GM18858 (cell line): Measurements from ENCODE around the gene GALR1.
"Not testable (repeated sequence)": the region's sequence is repeated elsewhere in the genome, so short reads cannot be mapped to it uniquely, and the experiment has no call there.

Experiments
- ATAC-seq: cut with Tn5 transposase; IDR thresholded peaks from one replicate; pipeline ENCODE4 v1.9.1; 2021; ENCODE audit not compliant: unreplicated experiment

Gene GALR1

GRCh38 chr18:77249569-77250500, at the start of gene GALR1:
GALR1 (plus strand) TSS chr18:77249848; CDS start chr18:77250549, 701 bp downstream.
- ATAC-seq = no peak

DNA sequence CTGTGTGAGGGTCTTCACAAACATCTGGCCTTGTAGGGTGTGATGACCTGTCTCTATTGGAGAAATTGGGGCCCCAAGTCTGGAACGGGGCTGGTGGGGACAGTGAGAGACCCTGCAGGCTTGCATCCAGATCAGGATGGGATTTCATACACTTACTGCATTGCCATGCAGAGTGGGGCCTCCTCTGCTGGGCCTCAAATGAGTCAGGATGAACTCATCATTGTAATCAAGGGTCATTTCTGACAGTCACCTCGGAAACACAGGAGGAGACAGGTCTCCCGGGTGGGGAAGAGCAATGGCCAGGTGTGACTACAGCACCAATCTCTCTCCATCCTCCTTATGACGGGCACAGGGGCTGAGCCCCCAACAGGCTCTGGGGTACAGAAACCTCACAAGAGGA, 48.1 kb upstream of the GALR1 start:
- no peak for ATAC-seq

GRCh38 chr18:77202329-77202728, 47.3 kb upstream of the GALR1 start:
- no peak for ATAC-seq

DNA sequence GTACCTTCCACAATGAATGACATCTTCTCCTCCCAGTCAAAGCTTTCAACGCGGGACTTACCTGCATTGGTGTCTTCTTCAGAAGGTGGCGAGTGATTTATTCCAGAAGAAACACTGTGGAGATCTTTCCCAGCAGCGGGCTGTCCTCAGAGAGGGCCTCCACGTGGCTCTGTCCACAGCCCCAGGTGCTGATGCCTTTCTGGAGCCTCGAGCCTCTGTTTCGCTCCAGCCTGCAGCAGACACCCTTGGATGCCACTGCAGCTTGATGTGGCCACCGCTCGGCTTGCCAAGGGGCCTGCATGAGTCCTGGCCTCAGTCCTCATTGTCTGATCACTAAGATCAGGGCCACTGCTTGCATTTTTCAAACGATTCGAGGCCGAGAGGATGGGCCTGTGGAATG, 46.6 kb upstream of the GALR1 start:
- ATAC-seq = no peak

GRCh38 chr18:77203851-77204250, 45.8 kb upstream of the GALR1 start:
- no peak for ATAC-seq

- ATAC-seq = no peak
Observed at GRCh38 chr18:77205769-77206168, 43.9 kb upstream of the GALR1 start.

DNA sequence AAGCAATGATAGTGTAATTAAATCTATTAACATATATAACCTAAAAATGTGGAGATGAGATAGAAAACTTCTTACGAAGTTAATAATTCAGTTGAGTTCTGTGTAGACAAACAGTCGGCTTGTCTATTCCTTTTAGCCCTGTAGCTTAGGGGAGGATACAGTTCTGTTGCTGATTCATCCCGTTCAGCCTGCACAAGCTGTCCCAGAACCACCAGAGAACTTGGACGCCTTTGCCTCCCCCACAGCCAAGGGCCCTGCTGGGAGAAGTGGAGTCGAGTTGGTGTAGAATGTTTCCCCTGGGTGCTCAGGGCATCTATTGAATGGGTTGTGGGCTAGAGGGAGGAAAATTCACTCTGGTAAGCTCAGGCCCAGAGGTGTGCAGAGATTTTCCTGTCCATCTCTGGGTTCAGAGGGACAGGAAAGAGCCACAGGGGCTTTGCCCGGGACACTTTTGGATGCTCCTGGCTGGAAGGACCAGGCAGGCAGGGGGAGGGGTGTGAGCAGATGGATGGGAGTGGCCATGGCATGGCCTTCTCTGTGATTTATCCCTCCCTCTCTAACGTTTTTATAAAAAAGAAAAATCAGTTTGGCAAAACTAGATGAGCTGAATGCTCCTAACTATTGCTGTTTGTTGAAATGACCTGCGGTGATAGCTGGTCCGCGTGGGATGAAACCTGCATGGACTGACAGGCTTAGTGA, 42.8 kb upstream of the GALR1 start:
- ATAC-seq = no peak

- peak; percentile 44 for ATAC-seq
Observed at GRCh38 chr18:77207540-77207939, 42.1 kb upstream of the GALR1 start.

DNA sequence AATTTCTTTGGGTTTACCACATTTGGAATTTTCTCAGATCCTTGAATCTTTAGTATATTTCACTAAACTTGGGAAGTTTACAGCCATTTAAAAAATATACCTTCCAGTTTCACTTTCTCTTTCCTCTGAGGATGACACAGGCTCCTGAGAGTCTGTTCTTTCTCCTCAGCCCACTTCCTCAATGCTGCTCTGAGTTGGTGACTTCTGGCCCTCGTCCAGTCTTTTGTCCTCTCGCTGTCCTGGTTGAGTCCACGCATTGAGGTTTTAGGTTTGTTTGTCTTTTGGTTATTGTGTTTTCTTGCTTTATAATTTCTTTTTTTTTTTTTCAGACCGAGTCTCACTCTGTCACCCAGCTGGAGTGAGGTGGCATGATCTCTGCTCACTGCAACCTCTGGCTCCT, 40.7 kb upstream of the GALR1 start:
- peak; percentile 80 for ATAC-seq

DNA sequence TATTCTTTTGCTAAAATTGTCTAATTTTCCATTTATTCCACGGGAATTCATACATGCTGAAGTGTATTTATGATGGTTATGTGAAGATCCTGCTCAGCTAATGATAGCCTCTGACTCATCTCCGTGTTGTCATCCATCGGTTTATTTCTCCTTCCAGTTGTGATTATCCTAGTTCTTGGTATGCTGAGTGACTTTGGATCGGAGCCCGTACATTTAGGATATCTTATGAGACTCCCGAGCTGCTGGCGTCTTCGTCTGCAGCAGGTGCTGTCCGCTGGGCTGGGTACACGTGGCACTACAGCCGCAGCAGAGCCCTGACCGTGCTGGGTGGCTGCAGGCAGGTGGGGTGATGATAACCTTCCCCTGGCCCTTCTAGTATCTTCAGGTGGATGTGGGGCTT, 40.1 kb upstream of the GALR1 start:
- no peak for ATAC-seq

DNA sequence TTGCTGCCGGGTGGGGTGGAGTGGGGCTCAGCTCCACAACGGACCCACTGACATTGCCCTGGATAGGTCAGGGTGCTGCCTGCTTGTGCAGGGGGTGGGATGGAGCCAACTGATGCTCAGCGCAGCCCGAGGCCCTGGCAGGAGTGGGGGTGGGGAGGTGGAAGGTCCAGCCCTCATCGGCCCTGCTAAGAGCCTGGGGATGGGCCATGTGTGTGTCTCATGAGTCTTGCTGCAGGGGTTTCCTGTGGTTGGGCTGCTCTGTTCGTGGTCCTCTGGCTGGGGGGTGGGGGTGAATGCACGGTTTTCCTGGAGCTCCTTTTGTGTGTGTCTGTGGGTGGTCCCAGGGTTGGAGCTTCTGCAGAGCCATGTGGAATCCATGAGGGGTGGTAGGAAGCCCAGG, 39.4 kb upstream of the GALR1 start:
- ATAC-seq = no peak

DNA sequence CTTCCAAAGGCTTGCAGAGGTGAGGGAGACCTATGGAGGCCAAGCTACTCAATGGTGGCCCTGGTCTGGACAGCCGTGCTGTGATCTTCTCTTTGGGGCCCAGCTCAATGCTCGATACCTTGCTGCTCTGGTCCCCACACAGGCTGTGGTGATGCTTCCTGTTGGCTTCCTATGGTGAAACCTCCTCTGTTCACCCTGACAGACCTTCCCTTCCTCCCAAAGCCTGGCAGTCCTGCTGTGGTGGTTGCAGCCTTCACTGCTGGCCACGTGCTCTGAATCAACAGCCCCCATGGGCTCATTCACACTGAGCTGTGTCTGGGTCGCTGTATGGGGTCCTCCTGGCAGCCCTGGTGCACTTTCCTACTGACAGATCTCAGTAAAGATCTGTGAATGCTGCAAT, 31.0 kb upstream of the GALR1 start:
- ATAC-seq = no peak

- no peak for ATAC-seq
Observed at GRCh38 chr18:77220726-77221125, 28.9 kb upstream of the GALR1 start.

DNA sequence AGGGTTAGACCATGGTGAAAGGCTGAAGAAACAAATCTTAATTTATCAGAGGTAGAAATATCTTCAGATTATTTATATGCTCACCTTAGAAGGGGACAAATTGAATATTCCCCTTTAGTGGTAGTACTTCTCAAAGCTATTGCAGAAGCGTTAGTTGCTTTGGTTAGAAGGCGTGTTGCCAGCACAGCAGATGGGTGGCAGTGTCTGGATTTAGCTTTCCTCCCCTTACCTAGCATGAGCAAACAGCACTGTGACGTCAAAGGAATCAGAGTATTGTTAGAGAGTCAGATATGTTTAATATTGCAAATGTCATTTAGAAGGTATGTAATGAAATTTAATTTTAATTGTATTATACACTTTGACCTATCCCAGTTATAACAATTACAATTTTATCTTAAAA, 27.2 kb upstream of the GALR1 start:
- no peak for ATAC-seq

DNA sequence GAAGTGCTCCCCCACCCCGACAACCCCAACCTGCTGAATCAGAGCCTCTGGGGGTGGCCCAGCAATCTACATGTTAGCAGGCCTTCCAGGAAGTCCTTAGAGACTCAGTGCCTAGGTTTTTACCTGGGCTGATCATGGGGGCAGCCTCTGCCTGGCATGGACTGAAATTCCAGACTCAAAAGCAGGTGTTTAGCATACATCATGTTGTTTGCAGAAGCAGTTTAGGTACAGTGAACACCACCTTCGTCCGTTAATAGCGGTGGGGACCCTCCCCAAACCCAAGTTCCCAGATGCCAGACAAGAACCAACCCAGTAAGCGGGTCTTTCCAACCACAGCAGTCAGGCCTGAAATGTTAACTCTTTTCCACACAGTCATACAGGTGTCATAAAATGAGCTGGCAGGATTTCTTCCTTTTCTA, 26.4 kb upstream of the GALR1 start:
- no peak for ATAC-seq

DNA sequence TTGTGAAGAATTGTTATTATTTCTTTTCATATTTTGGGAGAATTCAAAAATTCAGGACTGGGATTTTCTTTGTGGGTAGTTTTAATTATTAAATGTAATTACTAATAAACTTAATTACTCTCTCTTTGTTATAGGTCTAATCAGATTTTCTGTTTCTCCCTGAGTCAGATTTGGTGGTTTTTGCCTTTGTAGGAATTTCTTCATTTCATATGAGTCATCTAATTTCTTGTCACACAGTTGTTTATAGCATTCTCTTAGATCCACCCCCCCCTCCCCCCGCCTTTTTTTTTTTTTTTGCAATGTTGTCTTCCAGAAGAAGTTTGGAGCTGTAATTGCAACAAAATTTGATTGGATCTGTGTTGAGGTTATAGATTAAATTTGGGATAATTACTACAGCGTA, 26.0 kb upstream of the GALR1 start:
- no peak for ATAC-seq

- ATAC-seq = no peak
Observed at GRCh38 chr18:77230645-77231044, 19.0 kb upstream of the GALR1 start.

DNA sequence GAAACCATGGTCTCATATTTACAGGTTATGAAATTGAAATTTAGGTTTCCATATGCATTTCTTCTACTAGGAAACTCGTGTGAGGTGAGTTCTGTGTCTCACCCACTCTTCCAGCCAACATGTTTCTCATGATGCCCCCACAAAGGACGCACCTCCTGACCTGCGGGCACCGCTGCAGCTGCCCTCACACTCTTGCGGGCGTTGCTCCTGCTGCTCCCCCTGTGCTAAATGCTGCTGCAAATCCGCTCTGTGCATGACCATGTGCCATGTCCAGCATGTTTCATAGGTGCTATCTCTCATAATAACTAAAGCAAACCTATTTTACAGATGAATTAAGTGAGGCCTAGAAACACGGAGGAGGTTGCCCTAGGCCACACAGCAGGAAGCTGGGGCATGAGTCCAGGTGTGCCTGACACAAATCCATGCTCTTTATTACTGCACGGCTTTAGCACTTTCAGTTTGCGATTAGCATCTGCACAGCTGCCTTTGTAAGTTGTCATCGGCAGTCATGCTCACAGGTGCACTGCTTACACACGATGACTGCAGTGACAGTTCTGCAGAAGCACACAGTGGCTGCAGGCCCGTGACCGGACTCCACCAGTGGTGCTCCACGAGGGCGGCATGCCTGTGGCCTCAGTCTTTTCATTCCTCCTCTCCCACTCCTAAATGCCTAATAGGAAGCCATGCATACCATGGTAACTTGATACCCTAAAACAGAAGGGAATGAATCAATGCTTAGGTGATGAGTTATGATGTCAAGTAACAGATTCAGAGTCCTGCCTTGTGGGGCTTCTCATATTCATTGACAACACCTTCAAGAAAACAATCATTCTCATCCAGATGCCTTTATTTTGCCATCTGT, 14.9 kb upstream of the GALR1 start:
- ATAC-seq = no peak

DNA sequence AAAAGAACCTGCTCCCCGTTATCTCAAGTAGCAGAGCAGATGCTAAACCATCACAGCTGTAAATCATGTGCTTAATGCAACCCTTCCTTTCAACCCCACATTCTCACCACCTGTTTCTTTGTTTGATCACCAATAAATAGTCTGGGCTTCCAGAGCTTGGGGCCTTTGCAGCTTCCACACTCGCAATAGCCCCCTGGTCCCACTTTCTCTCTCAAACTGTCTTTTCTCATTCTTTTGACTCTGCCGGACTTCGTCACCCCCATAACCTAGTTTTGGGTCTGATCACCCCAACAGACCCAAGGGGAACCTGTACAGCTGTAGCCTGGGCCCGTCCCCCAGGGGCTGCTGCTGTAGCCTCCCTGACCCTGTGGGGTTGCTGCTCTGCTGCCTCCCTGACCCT, 10.4 kb upstream of the GALR1 start:
- not testable (repeated sequence) for ATAC-seq

- ATAC-seq = no peak
Observed at GRCh38 chr18:77248873-77249568, 627 bp upstream of the GALR1 start.

DNA sequence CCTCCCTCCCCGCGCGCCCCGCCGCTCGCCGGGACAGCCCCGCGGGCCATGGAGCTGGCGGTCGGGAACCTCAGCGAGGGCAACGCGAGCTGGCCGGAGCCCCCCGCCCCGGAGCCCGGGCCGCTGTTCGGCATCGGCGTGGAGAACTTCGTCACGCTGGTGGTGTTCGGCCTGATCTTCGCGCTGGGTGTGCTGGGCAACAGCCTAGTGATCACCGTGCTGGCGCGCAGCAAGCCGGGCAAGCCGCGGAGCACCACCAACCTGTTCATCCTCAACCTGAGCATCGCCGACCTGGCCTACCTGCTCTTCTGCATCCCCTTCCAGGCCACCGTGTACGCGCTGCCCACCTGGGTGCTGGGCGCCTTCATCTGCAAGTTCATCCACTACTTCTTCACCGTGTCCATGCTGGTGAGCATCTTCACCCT, 865 bp downstream of the GALR1 start:
- ATAC-seq = no peak
